Muscle layer of colon (tissue), 2 donors: ENCODE measurements around the gene ATP2A3.

Experiments
- H3K27ac ChIP-seq: one replicate; pipeline ENCODE4 v1.7.0; 2013; ENCODE audit warnings: low read depth, mild to moderate bottlenecking, low read length, moderate library complexity
- H3K27me3 ChIP-seq, 2 donors: one replicate each; pipeline ENCODE4 v1.7.0; 2013; ENCODE audit warnings: low read length in 2 of 2, mild to moderate bottlenecking in 2 of 2; ENCODE audit not compliant: insufficient read depth in 2 of 2, control insufficient read depth in 1 of 2
- H3K36me3 ChIP-seq: one replicate; pipeline ENCODE4 v1.7.0; 2013; ENCODE audit warnings: mild to moderate bottlenecking, low read length; ENCODE audit not compliant: insufficient read depth
- H3K4me1 ChIP-seq: one replicate; pipeline ENCODE4 v1.7.0; 2013; ENCODE audit warnings: mild to moderate bottlenecking, low read length; ENCODE audit not compliant: insufficient read depth
- H3K4me3 ChIP-seq, 2 donors: one replicate each; pipeline ENCODE4 v1.7.0; 2013; ENCODE audit warnings: low read length in 2 of 2, low read depth in 1 of 2, mild to moderate bottlenecking in 1 of 2, moderate library complexity in 1 of 2
- H3K9ac ChIP-seq: one replicate; pipeline ENCODE4 v1.7.0; 2013; ENCODE audit warnings: low read length
- H3K9me3 ChIP-seq: one replicate; pipeline ENCODE4 v1.7.0; 2013; ENCODE audit warnings: mild to moderate bottlenecking, low read length
- donor health status: abdominal sarcoma.
- donor health status: Adenocarcinoma of cecum.

ATP2A3 gene

DNA sequence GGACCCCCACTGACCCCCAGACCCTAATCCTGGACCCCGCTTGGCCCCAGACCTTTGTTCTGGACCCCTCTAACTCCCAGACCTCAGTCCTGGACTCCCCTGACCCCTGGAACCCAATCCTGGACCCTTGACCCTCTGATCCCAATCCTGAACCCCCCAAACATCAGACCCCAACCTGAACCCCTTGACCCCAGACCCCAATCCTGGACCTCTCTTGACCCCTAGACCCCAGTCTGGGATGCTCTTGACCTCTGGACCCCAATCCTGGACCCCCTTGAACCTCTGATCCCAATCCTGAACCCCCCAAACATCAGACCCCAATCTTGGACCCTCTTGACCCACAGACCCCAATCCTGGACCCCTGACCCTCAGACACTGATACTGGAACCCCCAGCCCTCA, 34.5 kb downstream of the ATP2A3 start:
- no peaks in the 10 kb centered on the region for H3K27me3 ChIP-seq
- no peaks in the 10 kb centered on the region for H3K9me3 ChIP-seq
- no peak overlapping the region for H3K27ac ChIP-seq
- H3K36me3 ChIP-seq, result no peaks in the 10 kb centered on the region
- no peaks in the 10 kb centered on the region for H3K4me1 ChIP-seq
- no peak overlapping the region for H3K9ac ChIP-seq
- no peak overlapping the region for H3K4me3 ChIP-seq

DNA sequence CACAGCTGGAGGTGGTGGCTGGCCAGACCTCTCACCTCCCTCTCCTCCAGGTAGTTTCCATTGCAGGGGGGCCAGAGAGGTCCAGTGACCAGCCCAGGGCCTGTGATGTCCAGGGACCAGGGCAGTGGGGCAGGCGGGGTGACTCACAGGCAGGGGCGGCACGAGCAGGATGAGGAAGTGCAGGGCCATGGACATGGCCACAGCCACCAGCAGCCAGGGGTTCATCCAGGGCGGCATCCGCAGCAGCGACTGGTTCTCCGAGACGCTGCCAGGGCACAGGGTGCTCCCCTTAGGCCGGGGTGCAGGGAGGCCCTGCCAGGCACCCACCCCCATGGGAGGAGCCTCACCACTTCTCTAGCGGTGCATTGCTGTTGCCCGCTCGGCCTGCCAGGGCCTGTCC, 35.1 kb downstream of the ATP2A3 start:
- H3K9me3 ChIP-seq, result no peaks in the 10 kb centered on the region
- H3K27me3 ChIP-seq, result no peaks in the 10 kb centered on the region
- no peak overlapping the region for H3K4me3 ChIP-seq
- H3K27ac ChIP-seq, result no peak overlapping the region
- H3K9ac ChIP-seq, result no peak overlapping the region
- H3K4me1 ChIP-seq, result no peaks in the 10 kb centered on the region
- H3K36me3 ChIP-seq, result no peaks in the 10 kb centered on the region

DNA sequence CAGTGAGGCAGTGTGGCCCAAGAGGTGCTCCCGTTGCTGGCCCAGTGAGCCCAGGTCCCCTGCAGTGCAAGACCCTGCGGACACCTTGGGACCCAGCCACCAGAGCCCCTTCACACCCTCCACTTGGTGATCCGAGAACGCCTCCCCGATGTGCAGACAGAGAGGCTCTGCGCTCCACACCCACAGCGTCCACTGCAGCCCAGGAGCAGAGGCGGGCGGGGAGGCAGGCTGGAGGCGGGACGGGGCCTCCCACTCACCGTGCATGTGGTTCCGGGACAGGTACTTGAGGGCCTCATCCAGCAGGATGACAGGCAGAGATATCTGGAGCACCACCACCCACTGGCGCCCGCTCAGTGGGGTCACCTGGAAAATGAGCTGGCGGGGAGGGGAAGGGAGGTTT, 35.8 kb downstream of the ATP2A3 start:
- Histone ChIP-seq H3K4me1 (no peaks in the 10 kb centered on the region), H3K4me3 (no peak overlapping the region), H3K27ac (no peak overlapping the region), H3K27me3 (no peaks in the 10 kb centered on the region), H3K9ac (no peak overlapping the region), H3K36me3 (no peaks in the 10 kb centered on the region), H3K9me3 (no peaks in the 10 kb centered on the region)

DNA sequence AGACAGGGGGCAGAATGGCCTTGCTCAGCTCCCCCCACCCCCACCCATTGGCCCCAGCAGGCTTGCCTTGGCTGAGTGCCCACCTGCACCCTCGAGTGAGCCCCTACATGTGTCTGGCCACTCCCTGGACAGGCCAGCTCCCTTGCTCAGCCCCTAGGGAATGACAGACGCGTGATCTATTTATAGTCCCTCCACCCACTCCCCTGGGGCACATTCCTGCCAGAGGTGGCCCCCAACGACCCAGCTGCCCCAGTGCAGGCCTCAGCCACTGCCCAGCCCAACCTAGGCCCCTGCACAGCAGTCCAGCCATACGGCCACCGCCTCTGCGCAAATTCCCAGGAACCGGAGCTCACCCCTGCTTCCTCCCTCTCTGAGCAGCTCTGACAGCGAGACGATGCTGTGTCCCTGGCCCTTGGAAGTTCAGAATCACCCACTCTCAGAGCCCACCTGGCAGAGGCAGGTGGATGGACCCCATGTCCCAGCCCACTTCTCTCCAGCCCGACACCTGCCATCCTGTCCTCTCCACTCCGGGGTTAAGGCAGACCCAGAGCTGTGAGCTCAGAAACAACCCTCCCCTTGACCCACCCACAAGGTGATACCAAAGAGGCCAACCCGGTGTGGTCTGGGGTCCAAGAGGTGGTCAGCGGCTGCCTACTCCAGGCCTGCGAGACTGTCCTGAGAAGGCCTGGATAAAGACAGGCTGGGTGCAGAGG, 36.5 kb downstream of the ATP2A3 start:
- Histone ChIP-seq H3K27me3 (no peaks in the 10 kb centered on the region), H3K4me1 (no peaks in the 10 kb centered on the region), H3K27ac (no peak overlapping the region), H3K4me3 (no peak overlapping the region), H3K36me3 (no peaks in the 10 kb centered on the region), H3K9me3 (no peaks in the 10 kb centered on the region), H3K9ac (no peak overlapping the region)

DNA sequence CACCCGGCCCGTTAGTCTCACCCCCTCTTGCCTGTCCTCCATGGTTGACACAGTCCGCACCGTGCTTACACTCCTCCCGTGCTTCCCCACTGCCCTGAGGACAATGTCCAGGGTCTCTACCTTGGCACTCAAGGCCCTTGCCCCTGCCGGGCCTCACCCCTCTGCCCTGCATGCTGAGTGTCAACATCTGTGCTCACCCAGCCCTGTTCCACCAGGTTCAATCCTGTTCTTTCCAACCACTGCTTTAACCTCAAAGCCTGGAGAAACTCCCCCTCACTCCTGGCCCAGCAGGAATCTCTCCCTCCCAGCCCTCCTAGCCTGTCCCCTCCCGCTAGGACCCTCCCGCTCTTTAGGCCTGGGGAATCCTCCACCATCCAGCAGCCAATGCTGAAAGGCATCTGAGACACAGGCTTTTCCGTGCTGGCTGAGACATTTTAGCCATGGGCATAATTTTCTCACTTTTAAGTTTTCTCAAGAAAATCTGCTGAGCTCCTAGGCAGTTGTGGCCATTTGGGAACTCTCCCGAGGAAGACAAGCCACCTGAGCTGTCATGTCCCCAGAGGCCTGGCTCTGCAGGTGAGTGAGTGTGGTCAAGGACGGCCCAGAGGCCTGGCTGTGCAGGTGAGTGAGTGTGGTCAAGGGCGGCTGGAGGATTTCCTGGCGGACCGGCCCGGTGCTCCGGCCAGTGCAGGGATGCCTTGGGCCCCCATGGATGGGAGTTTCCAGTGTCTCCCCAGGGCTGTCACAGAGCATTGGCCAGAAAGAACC, 37.2 kb downstream of the ATP2A3 start:
- no peak overlapping the region for H3K27ac ChIP-seq
- no peaks in the 10 kb centered on the region for H3K36me3 ChIP-seq
- no peaks in the 10 kb centered on the region for H3K4me1 ChIP-seq
- H3K9me3 ChIP-seq, result no peaks in the 10 kb centered on the region
- H3K27me3 ChIP-seq, result no peaks in the 10 kb centered on the region
- H3K9ac ChIP-seq, result no peak overlapping the region
- H3K4me3 ChIP-seq, result no peak overlapping the region

DNA sequence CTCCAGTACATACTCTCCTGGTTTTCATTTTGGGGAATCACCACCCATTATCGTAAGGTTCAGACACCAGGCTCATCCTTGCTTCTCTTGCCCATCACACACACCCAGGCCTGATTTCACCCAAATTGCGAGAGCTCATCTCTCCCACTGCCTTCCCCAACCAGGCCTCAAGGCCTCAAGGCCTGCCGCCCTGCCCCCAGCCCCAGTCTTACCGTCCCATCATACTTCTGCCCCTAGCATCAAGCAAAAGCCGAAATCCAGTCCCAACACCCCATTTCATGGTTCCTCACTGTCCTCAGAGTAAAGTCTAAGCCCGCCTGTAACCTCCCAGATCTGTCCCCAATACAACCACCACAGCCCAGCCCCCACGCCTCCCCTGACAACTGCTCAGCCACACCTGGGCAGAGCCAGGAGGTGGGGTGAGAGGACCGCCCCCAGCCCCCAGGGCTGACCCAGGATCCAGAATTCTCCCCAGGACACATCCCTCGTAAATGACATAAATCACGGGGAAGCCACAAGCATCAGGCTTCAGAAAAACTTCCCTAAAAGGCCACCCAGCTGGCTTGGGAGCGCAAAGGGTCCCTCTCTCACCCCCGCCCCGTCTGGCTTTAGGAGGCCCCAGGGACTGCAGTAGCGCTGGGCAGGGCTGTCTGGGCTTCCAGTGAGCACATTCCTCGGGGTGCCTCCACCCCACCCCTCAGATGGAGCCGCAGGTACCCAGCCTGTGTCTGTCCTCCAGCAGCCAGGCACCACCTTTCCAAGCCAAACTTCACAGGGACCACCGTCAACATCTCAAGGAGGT, 38.4 kb downstream of the ATP2A3 start:
- Histone ChIP-seq H3K36me3 (no peaks in the 10 kb centered on the region), H3K9ac (no peak overlapping the region), H3K27ac (no peak overlapping the region), H3K4me3 (no peak overlapping the region), H3K4me1 (no peaks in the 10 kb centered on the region), H3K27me3 (no peaks in the 10 kb centered on the region), H3K9me3 (no peaks in the 10 kb centered on the region)

DNA sequence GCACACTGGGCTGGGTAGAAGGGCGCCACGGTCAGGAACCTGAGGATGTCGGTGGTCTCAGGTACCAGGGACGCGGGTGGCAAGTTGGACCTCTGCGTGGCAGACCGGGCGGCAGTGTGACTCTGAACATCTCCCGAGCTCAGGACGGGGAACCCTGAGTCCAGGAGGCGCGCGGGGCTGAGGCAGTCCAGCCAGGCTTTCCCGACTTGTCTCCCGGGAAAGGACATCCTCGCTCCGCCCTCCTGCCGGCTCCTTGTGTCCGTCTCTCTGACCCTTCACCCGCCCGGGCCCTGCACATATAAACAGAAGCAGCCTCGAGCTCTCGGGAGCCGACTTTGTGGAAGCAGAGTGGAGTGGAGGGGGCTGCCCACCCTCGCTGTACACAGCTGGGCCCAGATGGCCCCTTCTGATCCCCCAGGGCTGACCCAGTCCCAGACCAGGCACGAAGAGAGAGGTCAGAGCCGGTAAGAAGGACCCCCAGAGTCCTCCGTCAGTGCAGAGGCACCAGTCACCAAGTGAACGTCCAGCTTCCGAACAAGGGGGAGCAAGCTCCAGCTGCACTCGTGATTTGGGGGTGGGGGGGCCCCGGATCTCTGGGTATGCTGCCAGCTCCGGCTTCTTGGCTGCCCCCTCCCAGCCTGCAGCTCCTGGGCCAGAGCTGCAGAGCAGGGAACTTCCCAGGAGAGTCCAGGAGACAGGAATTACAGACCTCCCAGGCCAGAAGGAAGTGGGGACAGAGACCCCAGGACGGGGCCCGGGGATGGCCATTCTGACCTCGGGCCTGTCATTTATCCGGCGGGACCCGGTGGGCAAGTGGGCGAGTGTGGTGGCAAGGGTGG, 39.5 kb downstream of the ATP2A3 start:
- Histone ChIP-seq H3K36me3 (no peaks in the 10 kb centered on the region), H3K27ac (peak overlapping the region; percentile 52), H3K4me1 (no peaks in the 10 kb centered on the region), H3K9me3 (no peaks in the 10 kb centered on the region), H3K9ac (no peak overlapping the region), H3K27me3 (no peaks in the 10 kb centered on the region), H3K4me3 (no peak overlapping the region)

DNA sequence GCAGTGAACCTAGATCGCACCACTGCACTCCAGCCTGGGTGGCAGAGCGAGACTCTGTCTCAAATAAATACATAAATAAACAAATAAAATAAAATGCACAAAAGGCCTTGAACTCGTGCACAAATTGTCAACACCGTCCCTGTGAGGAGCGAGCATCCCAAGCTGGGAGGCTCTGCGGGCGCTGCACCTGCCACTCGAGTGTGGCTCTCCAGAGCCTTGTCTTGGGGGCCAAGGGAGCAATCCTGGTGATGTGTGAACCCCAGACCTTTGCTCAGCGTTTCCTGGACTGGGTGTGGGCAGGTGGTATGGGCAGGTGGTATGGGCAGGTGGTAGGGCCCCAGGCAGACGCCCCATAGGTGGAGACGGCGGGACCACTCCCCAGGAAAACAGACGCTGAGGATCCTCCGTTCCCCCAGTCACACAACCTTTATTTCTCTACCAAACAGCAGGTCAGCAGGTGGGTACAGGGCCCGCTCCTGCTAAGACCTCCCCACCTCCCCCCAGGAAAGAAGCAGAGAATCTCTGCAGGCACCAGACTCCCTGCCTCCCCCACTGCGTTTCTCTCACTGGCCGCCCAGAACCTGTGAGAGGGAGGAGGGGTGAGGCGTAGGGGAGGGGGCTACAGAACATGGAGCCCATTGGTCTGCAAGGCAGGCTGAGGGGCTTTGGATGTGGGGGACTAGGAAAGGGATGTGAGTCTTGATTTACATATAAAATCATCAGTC, 40.6 kb downstream of the ATP2A3 start:
- Histone ChIP-seq H3K27me3 (no peaks in the 10 kb centered on the region), H3K9me3 (no peaks in the 10 kb centered on the region), H3K27ac (no peak overlapping the region), H3K4me1 (no peaks in the 10 kb centered on the region), H3K36me3 (no peaks in the 10 kb centered on the region), H3K9ac (no peak overlapping the region), H3K4me3 (no peak overlapping the region)

DNA sequence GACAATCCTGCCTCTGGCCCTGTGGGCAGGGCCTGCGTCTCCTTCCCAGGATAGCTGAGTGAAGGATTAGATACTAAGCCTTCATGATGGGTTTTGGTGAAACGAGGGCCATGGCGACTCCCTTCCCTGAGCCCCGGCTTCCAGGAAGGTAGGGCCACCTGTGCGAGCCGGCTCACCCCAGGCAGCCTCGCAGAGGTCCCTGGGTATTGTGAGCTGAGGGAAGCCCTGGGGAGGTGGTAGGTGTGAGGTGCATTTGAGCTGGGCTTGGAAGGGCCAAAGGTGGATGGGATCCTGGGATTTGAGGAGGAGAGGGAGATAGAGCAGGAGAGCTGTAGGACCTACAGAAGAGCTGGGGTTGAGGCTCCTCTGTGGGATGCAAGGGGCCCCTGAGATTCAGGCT, 41.5 kb downstream of the ATP2A3 start:
- Histone ChIP-seq H3K4me3 (no peak overlapping the region), H3K9ac (no peak overlapping the region), H3K9me3 (no peaks in the 10 kb centered on the region), H3K27ac (no peak overlapping the region), H3K27me3 (no peaks in the 10 kb centered on the region), H3K4me1 (no peaks in the 10 kb centered on the region), H3K36me3 (no peaks in the 10 kb centered on the region)

DNA sequence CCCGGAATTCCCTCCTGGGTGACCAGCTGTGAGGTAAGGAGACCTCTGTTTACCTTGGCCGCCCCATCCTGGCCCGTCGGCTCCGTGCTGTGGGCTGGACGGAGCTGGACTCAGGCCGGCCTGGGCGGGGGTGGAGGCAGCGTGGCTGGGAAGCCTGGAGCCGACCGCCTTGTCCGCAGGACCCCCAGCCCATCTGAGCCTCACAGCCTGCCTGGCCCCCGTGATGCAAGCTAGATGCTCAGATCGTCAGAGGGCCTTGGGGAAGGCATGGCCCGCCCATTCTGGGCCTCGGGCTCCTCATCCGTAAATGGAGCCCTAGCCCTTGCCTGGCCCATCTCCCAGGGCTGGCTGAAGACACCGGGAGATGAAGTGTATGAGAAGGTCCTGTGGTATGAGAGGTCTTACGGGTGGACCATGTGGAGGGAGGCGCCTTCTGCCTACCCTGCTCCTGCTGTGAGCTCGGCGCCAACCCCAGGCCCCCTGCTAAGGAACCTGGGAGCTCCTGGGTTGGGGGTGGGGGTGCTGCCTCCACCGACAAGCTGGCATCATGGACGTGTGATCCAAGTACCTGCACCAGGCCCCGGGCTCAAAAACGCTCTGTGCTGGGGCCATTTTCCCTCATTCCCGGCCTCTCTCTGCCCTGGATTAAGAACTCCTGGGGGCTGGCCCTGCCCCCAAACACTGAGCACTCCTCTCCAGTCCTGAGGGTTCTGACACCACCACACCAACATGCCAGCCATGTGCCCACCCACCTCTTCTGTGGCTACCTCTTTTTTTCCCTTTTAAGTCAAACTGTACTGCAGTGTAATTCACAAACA, 42.5 kb downstream of the ATP2A3 start:
- Histone ChIP-seq H3K27ac (no peak overlapping the region), H3K4me1 (no peaks in the 10 kb centered on the region), H3K9ac (no peak overlapping the region), H3K9me3 (no peaks in the 10 kb centered on the region), H3K36me3 (no peaks in the 10 kb centered on the region), H3K4me3 (no peak overlapping the region), H3K27me3 (no peaks in the 10 kb centered on the region)
